GM12891 (cell line): Measurements from ENCODE around the gene TRPV6.
A peak's percentile ranks its signal among the peaks of the same experiment; 100 is the strongest.

ENCODE experiments used
- DNase-seq: peaks from one replicate; pipeline ENCODE4 v3.0.0; 2011; ENCODE audit warnings: low spot score; ENCODE audit not compliant: insufficient read length
- FAIRE-seq: peaks from 2 replicates; lab custom pipeline; 2011; peaks lifted over from hg19 to GRCh38; lab: Jason Lieb, UNC
- PAX5 ChIP-seq: IDR thresholded peaks from 2 replicates; pipeline ENCODE4 v1.6.1; 2011; ENCODE audit warnings: low read length, moderate library complexity, mild to moderate bottlenecking; ENCODE audit not compliant: insufficient read depth, severe bottlenecking
- POLR2A ChIP-seq: IDR thresholded peaks from 2 replicates; pipeline ENCODE4 v1.6.1; 2011; ENCODE audit warnings: low read depth, low read length, control low read depth
- POLR2AphosphoS5 ChIP-seq: IDR thresholded peaks from 2 replicates; pipeline ENCODE4 v1.6.1; 2011; ENCODE audit warnings: low read depth, low read length, control low read depth
- POU2F2 ChIP-seq: IDR thresholded peaks from 2 replicates; pipeline ENCODE4 v1.6.1; 2011; ENCODE audit warnings: low read depth, mild to moderate bottlenecking, control low read depth, low read length, moderate library complexity
- SPI1 ChIP-seq: IDR thresholded peaks from 2 replicates; pipeline ENCODE4 v1.6.1; 2011; ENCODE audit warnings: low read depth, low read length, control low read depth
- TAF1 ChIP-seq: IDR thresholded peaks from 2 replicates; pipeline ENCODE4 v1.6.1; 2011; ENCODE audit warnings: low read depth, low read length, control low read depth

Gene TRPV6

DNA sequence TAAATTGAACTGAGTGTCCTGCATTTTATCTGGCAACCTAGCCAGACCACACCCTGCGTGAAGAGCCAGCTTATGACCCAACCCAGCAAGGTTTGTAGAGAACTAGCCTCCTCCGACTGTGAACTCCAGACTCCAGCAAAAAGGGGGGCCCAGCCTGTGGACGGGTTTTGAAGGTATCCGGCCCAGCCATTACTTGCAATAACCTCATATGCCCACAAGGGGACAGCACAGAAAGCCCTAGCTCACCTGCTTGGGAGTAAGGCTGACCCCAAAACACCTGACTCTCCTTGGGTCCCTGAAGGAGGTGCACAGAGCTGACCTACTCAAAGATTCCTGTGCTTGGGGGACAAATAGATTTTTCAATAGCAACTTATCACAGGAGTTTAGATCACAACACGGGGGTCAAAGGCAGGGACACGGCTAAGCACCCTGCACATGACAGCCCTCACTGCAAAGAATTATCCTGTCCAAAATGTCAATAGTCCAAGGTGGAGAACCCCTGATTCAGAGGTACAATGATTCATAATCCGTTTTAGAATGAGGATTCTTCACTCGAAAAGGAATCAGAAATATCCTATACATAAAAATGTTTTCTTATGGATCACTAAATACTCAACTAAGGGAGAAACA lies 4.6 kb downstream of the TRPV6 start:
- no peak for TF ChIP-seq TAF1
- no peak for TF ChIP-seq PAX5
- no peak for TF ChIP-seq POLR2A
- no peak for TF ChIP-seq POU2F2
- TF ChIP-seq POLR2AphosphoS5: no peak
- TF ChIP-seq SPI1: no peak
- DNase-seq (peak; percentile 56), FAIRE-seq (peak; percentile 93)

DNA sequence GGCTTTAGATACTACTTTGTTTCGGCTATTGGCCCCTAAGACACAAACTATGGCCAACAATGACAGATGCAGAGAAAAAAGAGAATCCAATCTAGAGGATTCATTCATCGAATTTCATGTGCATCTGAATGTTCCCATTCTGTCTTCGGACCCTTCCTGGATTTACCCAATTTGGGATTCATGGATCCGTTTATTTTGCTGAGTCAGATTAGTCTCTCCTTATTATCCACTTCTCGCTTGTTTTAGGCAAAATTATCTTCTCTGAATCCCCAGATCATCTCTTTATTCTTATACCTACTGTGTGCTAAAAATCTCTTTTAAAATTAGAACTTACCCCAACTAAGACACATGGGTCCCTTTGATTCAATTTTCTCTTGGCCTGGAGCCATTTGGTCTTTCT lies 6.5 kb downstream of the TRPV6 start:
- no peak for TF ChIP-seq POLR2A
- no peak for TF ChIP-seq POU2F2
- no peak for TF ChIP-seq TAF1
- TF ChIP-seq POLR2AphosphoS5: no peak
- no peak for TF ChIP-seq PAX5
- TF ChIP-seq SPI1: no peak
- no peak for FAIRE-seq
- no peak for DNase-seq

DNA sequence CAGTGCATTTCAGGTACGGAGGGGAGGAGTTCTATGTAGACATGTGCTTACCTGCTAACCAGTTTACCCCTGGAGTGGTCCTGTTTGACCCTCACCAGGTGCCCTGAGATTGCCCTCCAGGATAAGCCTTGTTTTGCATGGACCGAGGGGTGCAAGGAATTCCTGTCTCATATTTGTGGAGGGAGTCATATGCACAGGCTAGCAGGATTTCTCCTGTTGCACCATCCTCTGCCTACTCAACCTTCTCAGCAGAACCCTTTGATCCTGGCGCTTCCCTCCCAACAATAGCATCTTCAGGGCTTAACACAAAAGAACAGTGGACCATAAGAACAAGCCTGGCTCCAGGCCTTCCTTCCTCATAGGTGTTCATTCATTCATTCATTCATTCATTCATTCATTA lies 7.2 kb downstream of the TRPV6 start:
- TF ChIP-seq POU2F2 (no peak), PAX5 (no peak), TAF1 (no peak), SPI1 (no peak), POLR2A (no peak), POLR2AphosphoS5 (no peak)
- DNase-seq (no peak), FAIRE-seq (no peak)

DNA sequence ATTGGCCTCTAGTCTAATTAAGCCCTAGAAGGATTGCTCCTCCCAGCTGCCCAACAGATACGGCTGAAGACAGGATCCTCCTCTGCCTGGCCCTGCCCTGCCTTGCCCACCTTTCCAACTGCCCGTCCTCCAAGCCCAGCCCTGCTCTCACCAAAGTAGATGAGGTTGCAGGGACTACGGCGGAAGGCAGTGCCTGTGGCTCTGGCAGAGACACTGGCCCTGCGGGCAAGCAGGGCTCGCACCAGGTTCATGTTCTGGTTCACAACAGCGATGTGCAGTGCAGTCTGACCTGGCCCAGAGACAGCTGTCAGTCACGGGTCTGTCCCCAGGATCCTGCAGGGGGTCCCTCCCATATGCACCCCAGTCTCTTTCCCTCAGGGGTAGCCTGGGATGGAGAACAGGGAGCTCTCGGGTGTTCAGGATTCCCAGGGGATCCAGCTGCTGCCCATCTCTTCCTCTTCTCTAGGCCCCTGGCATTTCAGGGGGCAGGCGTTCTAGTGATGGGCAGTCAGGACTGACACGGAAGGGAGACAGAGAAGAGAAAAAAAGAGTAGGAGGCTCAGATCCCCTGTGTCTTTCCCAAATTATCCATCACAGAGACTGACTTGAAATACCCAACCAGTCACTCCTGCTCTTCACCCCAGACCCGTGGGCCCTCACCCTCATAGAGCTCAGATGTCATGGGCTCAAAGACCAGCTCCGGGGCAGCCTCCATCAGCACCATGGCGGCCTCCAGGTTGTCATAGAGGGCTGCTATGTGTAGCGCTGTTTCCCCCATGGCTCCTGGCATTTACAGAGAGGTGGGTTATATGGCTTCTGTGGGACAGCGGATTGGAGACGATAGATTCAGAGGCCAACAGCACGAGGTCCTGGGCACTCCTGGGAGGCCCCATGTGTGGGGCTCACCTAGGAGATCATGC lies 8.3 kb downstream of the TRPV6 start:
- DNase-seq (no peak), FAIRE-seq (no peak)
- TF ChIP-seq TAF1 (no peak), POU2F2 (no peak)

DNA sequence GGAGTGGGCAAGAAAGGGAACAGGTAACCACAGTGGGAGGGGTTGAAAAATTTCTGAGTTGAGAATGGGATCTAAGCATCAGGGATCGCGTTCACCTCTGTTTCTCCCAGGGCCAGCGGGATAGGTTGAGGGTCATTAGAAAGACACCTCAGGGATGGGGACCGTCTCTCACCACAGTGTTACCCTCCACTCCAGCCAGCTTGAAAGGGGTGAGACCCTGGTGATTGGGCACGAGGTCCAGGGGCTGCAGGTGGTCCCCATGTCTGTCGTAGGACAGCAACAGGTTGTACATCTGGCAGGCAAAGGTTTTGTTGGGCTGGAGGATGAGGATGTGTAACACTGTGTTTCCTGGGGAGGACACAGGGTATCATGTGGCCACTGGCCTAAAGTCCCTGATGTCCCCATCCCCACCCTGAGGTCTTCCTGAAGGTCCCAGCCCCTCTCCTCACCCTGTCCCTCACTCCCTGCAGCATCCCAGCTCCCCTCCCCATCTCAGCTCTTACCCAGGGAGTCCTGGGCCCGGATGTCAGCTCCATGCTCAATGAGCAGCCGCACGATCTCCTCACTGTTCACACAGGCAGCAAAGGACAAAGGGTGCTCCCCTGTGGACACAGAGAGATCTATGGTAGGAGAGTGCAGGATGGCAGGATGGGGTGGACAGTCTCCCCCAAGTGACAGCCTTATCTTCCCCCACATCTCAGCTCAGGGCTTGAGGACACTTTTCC lies 9.1 kb downstream of the TRPV6 start:
- FAIRE-seq (no peak), DNase-seq (no peak)
- TF ChIP-seq POLR2A: no peak
- TF ChIP-seq POU2F2: no peak
- TF ChIP-seq SPI1: no peak
- TF ChIP-seq TAF1: no peak
- TF ChIP-seq PAX5: no peak
- no peak for TF ChIP-seq POLR2AphosphoS5

DNA sequence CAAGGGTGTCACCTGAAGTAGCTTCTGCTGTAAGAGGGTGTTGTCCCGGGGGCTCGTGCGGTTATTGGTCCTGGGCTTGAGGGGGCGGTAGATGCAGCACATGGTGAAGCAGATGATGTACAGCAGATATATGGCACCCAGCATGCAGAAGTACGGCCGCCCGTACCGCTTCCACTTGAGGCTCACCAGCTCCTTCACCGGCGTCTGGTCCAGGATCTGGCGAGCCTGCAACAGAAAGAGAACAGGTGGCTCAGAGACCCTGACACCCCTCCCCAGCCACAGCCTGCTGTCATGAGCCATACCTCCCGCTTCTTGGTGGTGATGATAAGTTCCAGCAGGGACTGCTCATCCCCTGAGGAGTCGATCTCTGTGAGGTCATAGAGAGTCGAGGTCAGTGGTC lies 10.1 kb downstream of the TRPV6 start:
- no peak for DNase-seq
- no peak for FAIRE-seq
- TF ChIP-seq SPI1: no peak
- no peak for TF ChIP-seq PAX5
- no peak for TF ChIP-seq TAF1
- TF ChIP-seq POLR2AphosphoS5: no peak
- no peak for TF ChIP-seq POU2F2
- TF ChIP-seq POLR2A: no peak

DNA sequence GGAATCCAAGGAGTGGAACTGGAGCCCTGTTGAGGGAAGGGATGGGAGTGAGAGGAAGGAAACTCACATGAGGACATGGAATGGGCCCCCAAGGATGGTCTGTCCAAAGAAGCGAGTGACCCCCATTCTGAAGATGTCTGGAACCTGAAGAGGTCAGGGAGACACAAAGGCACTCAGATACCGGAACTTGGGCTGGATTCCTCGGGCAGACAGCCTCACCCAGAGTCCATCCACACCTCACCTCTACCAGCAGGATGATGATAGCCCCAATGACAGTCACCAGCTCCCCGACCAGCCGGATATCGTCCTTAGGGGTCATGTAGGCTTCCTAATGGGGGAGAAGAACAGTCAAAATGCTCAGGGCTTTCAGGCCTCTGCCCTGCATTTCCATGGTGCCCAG lies 10.7 kb downstream of the TRPV6 start:
- TF ChIP-seq POU2F2 (no peak), TAF1 (no peak), PAX5 (no peak), SPI1 (no peak), POLR2AphosphoS5 (no peak), POLR2A (no peak)
- FAIRE-seq (no peak), DNase-seq (no peak)

DNA sequence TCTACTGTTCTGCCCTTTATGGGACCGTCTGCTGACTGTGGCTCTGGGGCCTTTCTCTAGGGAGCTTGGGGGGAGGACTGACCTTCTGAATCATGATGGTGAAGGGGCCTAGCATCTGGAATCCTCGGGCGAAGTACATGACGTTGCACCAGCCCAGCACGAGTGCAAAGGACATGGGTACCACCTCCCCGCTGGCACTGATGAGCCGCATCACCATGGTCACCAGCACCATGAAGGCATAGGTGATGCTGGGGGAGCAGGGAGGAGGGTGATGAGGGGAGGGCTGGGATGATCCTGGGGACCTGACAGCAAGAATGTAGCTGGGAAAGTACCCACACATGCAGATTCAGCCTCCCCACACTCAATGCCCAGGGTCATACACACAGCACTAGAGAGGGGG lies 11.1 kb downstream of the TRPV6 start:
- TF ChIP-seq POU2F2 (no peak), SPI1 (no peak), PAX5 (no peak), POLR2A (no peak), POLR2AphosphoS5 (no peak), TAF1 (no peak)
- FAIRE-seq (no peak), DNase-seq (no peak)

DNA sequence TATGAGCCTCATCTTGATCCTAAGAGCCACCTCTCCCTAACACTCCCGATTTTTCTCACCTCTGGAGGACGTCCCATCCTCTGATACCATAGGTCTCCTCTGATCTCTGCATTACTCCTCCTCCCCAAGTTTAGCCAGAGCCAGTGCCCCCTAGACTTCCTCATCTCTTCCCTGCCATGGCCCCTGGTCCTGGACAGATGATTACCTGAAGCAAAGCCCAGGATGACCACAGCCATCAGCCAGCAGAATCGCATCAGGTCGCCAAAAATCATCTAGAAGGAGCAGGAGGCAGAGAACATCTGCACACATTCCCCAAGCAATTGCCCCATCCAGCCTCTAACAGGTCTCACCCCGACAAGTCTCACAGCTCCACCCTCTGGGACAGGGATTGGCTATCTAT lies 11.7 kb downstream of the TRPV6 start:
- FAIRE-seq: no peak
- DNase-seq: no peak

DNA sequence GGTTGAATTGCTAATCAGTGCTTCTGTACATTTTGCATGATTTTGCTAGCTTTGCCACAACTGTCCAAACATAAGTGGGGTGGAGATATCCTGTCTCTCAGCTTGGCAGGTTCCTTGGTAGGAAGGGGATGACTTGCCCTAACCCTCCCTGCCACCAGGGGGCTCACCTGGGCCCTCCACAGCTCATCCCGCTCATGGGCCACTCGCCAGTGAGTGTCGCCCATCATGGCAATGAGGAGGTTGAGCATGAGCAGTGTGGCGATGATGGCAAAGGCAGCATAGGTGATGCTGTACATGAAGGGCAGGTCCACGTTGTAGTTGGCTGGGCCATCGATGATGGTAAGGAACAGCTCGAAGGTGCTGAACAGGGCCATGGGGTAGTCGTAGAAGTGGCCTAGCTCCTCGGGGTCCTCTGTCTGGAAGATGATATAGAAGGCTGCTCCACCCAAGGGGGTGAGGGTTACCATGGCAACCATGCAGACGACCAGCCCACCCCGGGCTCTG lies 12.2 kb downstream of the TRPV6 start:
- peak; percentile 68 for DNase-seq
- FAIRE-seq: peak; percentile 86
- TF ChIP-seq PAX5 (no peak), POLR2AphosphoS5 (no peak), POU2F2 (no peak), TAF1 (no peak), SPI1 (no peak), POLR2A (no peak)

More for the DNA sequence above, 11.7 kb downstream of the TRPV6 start:
- TF ChIP-seq TAF1 (no peak), POU2F2 (no peak), POLR2A (no peak), POLR2AphosphoS5 (no peak), PAX5 (no peak), SPI1 (no peak)
